NCI-H1694 treated with DMSO at 0.1 percent for 48 hours (cell line): ENCODE data around the gene IRF4.

Experiments
- DNase-seq: peaks from one replicate; lab custom pipeline; 2025; lab: John Stamatoyannopoulos, UW

The IRF4 gene

DNA sequence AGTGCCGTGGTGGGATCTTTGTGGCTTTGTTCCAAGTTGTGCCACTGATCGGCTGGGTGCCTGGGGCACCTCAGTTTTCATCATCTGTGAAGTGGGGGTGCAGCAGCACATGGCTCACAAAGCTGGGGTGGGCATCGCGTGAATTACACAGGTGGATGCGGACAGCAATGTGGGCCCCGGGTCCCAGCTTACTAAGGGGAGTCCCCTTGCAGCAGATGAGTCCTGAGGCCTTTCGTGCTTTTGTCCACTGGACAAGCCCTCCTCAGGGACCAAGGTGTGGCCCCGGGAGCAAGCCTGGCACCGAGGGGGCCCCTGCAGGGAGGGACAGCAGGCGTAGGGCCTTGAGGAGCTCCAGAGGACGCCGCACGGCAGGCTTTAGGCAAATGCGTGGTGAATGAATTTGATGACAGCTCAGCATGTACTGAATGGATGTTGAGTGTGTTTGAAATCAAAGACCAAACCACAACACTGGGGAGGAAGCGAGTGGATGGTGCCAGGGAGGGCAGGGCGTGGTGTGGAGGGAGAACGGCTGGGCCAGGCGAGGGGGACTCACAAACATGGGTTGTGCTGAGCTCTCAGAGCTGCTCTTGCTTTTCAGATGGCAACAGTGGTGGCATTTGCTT lies 53.2 kb downstream of the IRF4 start:
- DNase-seq = no peak

DNA sequence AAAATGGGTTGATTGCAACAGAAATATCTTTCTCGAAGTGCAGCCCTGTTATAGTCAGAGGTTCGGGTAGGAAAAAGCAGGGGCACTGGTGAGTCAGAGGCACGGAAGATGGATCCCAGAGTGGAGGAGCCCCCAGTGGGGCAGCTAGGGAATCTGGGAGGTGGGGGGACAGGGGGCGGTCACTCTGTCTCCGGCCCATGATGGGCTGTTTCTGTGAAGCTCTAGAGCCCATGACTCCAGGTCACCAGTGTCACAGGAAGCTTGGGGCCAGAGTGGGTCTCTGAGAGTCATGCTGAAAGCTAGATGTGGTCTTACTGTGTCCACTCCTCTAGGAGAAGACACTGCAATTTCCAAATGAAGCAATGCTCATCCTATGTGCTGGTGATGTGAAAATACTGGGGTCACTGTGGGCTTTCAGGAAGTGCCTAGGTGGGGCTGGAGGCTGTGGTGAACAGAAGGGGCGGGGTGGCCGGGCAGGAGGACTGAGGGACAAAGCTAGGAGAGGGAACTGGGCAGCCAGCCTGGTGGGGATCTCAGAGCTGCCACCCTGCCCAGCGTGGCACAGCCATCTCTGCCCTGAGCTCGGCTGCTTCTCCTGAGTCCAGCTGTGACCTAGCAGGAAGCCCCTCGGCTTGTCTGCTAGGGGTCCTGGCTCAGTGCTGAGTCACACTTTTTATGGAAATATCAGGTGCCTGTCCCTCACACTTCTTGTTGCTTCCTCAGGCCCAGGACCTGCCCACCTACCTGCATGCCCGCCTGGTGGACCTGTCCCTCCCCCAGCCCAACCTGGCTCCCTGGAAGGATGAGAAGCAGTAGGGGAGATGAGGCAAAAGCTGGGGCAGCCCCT lies 54.2 kb downstream of the IRF4 start:
- no peak for DNase-seq

DNA sequence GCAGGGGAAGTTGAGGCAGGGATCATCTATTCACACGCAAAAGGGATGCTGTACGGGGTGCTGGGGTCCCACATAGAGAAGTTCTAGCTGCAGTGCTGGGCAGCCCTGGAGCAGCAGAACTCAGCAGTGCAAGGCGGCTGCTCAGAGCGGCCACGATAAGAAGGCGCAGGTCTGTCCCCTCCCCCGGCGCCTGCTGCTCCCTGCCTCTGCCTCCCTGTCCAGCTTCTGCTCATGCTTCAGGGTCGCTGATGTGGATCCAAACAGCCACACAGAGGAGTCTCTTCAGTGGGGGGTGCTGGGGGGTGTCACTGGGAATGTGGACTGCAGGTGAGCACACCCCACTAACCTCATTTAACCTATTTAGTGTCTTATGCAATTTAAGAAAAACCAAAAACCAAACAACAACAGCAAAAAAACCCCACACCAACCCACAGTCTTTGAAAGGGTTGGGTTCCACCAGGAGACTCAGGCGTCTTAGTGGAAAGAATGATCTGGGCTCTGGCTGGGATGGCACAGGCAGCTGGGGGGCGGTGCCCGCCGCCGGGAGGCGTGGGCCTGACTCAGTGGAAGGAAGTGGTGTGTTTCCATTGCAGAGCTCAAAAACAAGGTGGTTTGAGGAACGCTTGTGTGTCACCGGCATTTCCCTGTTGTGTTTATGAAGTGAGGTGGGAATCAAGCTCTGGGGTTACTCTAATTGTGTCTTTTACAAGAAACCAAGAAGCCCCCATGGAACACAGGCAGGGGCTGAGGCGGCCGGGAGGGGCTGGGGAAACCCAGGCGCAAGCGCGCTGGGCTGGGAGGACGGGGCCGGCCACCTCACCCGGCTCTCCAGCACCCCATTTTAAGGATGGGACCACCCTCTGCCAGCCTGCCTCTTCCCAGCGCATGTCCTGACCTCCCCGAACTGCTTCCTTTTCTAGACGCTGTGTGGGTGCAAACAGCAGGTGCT lies 55.1 kb downstream of the IRF4 start:
- DNase-seq = no peak

DNA sequence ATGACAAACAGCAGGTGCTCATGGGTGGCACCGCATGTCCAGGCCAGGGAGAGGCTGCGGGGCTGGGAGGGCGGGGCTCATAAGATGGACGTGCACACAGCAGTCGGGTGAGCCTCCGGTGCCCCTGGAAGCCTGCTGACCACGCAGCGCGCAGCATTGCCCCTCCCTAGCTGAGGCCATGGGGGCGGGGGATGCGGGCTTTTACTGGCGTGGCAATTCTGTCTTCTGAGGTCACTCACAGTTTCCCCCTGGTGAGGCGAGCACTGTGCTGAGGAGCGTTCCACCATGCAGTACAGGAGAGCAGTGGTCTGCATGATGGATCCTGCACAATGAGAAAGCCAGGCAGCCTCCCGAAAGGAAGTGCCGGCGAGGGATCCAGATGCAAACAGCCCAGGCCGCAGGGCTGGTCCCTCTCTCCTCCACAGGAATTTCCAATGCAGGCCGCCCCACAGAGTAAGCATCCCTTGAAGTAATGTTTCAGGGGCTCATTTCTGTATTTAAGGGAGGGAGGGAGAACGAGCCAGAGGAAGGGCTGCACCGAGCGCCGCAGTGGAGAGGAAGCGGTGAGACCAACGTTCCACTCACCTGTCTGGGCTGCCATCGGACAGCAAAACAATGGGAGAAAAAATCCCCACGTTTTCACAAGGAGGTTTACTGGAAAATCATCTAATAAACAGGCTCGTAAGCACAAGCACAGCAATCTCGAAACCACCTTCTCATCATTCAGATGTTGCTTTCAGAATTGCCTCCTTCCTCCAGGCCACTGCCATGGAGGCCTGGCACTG lies 56.0 kb downstream of the IRF4 start:
- no peak for DNase-seq

DNA sequence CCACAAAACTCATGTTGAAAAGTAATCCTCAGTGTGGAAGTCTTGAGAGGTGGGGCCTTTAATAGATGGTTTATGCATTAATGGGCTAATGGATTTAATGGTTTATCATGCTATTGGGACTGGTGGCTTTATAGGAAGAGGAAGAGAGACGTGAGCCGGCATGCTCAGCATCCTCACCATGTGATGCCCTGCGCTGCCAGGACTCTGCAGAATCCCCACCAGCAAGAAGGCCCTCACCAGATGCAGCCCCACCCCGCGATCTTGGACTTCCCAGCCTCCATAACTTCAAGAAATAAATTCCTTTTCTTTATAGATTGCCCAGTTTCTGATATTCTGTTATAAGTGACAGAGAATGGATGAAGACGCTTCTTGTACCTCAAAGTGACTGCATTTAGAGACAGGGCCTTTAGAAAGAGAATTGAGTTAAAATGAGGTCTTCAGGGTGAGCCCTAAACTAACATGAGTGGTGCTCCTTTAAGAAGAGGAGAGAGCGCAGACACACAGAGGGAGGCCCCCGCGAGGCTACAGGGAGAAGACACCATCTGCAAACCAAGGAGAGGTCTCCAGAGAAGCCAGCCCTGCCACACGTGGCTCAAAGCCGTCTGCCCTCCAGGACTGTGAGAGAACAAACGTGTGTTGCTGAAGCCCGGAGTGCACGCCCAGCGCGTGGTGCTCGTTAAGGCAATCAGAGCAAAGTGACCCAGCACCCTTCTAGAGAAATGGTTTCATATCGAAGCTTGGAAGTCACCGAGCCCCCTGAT lies 56.9 kb downstream of the IRF4 start:
- no peak for DNase-seq

DNA sequence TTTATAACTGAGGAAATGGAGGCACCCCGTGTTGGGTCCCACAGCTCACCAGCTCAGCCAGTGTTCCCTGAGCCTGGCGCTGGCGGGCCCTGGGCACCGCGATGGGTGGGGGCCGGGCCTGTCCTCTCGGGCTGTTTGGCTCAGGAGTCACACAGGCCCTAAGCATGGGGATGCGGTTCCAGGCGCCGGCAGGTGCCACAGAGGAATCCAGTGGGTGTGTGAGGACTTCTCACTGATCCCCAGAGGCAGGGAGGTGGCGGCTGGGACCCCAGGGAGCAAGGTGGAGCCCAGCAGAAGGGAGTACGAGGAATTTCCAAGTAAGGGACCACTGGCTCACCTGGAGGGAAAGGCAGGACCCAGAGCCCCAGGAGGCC lies 57.5 kb downstream of the IRF4 start:
- DNase-seq = no peak

DNA sequence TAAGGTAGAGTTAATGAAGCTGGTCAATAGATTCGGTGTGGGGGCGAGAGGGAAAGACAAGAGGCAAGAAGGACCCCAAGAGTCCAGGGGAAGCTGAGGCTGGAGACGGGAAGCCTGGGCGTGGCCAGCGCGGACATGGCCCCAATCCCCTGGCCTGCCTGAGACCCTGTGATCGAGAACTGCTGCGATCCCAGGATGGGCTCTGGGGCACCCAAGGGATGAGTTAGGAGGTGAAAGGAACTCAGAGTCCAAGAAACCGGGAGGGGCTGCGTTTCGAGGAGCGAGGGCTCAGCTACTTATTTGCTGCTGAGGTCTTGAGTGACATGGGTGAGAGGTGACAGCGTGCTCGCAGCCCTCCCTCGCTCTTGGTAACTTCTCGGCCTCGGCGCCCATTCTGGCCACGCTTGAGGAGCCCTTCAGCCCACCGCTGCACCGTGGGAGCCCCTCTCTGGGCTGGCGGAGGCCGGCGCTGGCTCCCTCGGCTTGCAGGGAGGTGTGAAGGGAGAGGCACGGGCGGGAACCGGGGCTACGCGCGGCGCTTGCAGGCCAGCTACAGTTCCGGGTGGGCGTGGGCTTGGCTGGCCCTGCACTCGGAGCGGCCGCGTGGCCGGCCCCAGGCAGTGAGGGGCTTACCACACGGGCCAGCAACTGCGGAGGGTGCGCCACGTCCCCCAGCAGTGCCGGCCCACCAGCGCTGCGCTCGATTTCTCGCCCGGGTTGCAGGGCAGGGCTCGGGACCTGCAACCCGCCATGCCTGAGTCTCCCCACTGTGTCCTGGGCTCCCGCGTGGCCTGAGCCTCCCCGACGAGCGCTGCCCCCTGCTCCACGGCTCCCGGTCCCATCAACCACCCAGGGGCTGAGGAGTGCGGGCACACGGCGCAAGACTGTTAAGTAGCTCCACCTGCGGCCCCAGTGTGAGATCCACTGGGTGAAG lies 58.2 kb downstream of the IRF4 start:
- no peak for DNase-seq

DNA sequence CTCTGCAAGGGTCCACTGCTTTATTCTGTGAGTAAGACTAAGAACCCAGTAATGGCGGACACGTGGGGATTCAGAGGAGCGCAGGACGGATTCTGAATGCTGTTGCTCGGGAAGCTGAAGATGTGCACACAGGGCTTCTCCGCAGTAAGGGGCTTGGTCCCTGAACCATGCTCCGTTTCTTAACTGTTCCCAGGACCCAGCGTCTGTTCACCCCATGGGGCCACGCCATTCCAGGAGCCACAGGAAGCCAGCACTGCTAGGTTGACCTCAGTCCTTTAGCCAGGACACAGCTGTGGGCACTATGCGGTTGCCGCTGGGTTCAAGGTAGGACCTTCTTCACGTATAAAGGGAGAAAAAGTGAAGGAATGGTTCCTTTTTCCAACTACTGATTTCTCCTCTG lies 59.8 kb downstream of the IRF4 start:
- DNase-seq = no peak

DNA sequence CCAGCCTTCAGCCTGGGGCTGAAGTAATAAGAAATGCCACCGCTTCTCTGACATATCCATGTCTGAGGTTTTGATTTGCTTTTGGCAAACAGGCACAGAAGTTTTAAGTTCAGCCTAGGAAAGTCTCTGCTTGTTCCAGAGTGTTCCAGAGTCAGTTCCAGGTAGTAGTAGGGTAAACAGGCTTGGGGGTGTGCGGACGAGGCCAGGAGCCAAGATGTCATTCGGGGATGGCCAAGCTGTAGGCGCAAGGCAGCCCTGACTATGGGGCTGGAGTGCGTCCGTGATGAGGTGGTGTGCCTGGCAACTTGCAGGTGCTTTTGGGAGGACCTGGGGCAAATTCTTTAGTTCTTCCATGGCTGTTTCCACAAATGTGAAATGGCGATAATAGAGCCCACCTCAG lies 60.3 kb downstream of the IRF4 start:
- DNase-seq = no peak

DNA sequence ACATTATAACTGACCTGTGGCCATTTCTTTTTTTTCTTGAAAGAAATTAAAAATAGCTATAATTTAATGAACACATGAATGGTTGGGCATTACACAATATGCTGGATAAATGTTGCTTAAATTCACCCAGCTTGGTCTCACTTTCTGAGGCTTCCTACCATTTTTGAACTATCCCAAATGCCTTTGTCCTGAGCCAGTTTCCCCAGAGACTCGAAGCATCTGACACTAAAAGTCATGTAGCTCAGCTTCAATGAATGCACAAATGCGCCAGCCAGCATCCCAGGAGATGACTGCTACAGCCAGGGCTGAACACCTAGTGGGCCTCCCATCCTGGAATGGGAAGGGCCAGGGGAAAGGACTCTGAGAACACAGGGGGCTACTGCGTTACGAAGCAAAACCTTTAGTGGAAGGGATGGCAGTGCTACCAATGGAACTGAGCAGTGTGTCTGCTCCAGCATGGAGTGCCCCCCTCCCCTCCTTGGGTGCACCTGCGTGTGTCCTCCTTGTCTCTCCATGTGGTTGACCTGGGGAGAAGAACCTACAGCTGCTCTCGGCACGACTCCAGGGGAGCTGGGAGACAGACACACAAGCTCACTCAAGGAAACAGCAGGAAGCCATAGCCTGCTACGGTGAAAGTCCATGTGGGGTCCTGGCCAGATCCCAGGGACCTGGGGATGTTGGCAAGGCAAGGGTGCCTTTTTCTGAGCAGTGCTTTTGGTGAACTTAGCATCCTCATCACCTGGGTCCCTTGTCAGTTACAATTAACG lies 60.9 kb downstream of the IRF4 start:
- no peak for DNase-seq

DNA sequence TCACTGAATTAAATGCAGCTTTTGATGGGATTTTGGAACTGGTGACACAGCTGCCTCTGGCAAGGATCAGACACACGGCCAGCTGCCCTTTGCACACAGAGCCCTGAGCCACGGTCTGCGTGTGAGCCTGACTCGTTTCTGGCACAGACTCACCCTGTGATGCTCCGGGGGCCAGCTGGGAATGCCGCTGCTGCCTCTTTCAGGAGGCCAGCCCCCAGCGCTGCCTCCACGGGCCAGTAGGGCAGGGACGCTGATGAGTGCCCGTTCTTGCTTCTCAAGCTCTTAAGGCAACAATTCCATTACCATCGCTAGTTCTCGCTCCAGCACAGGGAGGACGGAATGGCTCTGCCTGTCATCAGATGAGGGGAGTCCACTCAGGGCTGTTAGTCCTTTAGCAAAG lies 61.6 kb downstream of the IRF4 start:
- DNase-seq = no peak

DNA sequence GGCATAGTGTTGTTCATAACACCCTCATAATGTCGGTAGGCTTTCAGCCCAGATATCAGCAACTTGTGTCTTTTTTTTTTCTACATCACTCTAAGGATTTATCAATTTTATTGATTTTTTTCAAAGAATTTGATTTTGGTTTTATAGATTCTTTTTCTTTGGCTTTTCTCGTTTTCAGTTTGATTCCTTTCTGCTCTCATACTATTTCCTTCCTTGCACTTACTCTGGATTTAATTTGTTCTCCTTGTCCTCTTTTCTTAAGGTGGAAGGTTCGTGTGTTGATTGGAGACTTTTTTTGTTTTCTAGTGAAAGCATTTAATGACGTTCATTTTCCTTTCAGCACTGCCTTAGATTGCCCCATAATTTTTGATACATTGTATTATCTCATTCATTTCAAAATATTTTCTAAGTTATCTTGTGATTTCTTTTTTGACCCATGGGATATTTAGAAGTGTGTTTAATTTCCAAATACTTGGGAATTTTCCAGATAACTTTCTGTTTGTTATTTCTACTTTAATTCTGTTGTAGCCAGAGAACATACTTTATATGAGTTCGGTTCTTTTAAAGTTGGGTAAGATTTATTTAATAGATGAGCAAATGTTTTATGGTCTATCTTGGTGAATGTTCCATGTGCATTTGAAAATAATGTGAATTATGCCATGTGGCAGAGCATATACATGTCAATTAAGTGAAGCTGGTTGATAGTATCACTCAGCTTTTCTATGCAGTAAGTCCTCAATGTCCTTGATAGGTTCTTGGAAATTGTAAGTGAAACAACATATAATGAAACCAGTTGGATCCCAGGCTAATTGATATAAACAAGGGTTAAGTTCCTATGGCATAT lies 62.8 kb downstream of the IRF4 start:
- no peak for DNase-seq

DNA sequence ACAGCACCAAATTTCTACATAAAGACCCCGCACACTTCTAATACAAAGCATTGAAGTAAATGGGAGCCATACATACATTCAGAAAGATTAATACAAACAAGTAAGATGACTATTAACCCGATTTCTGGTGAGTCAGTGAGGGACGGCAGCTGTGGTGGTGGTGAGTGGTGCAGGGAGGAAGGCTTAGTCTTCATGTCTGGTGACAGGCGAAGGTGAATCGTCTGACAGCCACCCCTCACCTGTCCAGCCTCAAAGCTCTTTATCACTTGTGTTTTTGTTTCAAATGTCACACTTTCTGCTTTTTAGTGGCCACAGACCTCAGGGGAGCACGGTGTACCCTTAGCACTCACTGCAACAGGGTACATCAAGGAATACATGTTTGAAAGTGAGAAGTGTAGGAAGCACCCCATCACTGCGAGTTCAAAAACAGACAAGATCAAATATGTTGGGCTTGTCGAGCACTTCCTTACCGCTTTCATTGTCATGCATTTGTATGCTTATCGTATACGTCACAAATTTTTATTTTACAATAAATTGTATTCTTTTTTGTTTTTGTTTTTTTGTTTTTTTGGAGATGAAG lies 63.5 kb downstream of the IRF4 start:
- no peak for DNase-seq

DNA sequence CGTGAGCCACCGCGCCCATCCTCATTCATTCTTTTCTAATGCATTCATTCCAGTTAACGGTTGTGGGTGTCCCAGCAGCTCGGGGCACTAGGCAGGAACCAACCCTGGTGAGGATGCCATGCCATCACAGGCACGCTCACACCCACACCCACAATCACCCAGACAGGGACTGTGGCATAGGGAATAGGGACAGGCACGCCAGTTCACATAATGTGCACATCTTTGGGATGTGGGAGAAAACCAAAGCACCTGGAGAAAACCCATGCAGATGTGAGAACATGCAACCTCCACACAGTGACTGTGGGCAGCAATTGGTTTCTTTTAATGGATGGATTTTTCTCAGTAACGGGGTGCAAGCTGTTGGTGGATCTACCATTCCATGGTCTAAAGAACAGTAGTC lies 64.3 kb downstream of the IRF4 start:
- no peak for DNase-seq

DNA sequence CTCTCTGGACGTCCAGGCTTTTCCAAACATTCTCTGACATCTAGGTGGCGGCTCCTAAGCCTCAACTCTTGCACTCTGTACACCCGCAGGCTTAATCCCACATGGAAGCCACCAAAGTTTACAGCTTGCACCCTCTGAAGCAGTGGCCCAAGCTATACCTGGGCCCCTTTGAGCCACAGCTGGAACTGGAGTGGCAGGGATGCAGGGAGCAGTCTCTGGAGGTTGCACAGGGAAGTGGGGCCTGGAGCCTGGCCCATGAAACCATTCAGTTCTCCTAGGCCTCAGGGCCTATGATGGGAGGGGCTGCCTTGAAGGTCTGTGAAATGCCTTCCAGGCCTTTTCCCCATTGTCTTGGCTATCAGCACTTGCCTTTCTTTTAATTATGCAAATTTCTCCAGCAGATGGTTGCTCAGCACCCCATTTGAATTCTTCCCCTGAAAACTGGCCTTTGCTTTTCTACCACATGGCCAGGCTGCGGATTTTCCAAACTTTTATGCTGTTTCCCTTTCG lies 64.9 kb downstream of the IRF4 start:
- DNase-seq = no peak

DNA sequence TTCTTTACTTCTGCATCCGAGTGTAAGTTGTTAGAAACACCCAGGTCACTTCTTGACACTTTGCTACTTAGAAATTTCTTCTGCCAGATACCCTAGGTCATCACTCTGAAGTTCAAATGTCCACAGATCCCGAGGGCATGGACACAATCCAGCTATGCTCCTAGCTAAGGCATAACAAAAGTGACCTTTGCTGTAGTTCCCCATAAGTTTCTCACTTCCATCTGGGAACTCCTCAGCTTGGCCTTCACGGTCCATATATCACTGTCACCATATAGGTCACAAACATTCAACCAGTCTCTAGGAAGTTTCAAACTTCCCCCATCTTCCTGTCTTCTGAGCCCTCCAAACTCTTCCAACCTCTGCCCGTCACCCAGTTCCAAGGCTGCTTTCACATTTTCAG lies 65.3 kb downstream of the IRF4 start:
- DNase-seq = no peak
